NCI-H1436 (cell line): Measurements from ENCODE around the gene RTRAF.

ENCODE experiments used
- DNase-seq: peaks from one replicate; lab custom pipeline; 2025; lab: John Stamatoyannopoulos, UW

RTRAF gene

DNA sequence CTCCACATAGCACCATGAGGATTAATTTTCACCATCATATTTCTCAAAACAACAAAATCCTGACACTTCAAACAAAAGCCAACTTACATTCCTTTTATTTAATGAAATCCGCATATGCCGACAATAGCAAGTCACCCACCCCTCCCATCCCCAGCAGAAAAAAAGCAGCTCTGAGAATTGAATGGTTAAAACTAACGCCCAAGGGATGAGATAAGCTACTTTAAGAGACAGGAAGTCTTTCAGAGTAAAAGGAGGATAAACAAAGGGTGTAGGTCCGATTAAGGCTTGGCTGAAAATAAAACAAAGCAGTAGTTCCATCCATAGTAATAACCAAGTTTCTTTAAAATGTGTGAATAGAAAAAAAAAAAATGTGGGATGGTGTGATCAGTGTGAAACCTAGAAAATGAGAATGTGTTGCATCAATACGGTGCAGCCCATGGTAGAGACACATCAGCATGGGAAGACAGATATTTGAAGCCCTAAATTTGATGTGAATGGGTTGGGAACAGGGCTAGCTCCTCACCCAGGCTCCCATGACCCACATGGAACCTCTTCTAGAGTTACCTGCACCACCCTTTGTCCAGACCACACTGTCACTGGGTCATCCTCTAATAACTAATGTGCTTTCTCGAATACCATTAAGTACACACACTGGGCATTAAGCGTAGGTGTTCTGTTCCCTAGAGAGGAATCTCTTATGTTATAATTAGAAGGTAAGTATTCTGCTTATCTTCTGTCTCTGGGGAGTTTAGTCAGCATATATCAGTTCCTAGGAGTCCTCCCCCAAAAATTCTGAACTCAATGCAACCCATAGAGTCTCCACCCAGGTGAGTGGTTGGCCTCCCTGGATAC lies 31.7 kb downstream of the RTRAF start:
- no peak for DNase-seq

- no peak for DNase-seq
Observed at GRCh38 chr14:52021957-52022600, 32.7 kb downstream of the RTRAF start.

DNA sequence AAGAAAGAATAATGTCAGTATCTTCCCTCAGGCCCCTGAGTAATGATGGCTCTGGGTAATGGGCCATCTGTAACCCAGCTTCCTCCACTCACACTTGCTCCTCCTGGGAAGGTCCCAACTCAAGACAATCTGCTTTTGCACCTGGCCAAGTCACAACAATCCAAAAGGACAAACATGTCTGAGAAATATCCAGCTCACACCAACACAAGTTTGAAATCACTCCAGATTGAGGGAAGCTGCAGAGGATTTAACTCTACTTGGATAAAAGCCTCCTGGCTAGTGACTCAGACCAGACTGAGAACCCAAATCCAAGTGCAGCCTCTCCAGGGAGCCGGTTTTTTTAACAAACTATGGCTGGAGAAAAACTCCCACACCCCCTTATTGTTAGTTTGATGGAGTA lies 34.2 kb downstream of the RTRAF start:
- no peak for DNase-seq

DNA sequence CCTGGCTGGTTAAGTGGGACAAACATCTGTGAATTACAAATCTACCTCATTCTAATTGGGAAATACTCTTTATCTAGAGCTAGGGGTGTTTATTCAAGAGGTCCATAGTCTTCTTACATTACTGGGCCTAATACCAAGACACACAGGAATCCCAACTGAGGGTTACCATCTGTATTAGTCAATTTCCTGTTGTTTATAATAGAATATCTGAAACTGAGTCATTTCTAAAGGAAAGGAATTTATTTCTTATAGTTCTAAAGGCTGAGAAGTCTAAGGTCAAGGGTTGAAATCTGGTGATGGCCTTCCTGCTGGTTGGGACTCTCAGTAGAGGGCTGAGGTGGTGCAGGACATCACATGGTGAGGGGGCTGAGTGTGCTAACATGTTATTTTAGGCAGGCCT lies 36.0 kb downstream of the RTRAF start:
- no peak for DNase-seq

DNA sequence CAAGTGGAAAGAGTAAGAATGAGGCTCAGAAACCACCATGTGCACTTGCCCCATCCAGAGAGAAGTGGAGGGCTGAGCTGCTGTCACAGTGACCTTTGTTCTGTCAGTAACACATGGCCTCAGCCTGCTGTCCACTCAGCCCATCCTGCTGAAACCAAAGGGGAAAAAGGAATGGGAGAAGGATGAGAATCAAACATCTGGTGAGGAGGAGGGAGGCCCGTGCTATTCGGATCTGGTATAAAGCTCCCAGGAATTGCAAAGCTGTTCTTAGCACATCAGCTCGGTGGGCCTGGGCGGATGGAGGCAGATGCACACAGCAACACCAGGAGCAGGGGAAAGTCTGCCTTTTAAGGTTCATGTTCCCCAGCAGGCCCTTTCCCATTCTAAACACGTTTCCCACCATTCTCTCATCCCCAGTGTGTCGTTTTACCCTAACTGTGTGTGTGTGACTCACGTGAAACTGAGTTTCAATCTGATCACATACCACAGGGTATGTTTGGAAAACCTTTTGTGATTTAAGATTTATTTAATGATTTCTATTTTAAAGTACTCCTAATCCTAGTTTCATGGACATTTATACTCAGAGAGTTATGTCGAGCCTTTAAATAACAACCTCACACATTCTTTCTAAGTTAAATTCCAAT lies 36.8 kb downstream of the RTRAF start:
- no peak for DNase-seq

- no peak for DNase-seq
Observed at GRCh38 chr14:52026901-52027300, 37.6 kb downstream of the RTRAF start.

DNA sequence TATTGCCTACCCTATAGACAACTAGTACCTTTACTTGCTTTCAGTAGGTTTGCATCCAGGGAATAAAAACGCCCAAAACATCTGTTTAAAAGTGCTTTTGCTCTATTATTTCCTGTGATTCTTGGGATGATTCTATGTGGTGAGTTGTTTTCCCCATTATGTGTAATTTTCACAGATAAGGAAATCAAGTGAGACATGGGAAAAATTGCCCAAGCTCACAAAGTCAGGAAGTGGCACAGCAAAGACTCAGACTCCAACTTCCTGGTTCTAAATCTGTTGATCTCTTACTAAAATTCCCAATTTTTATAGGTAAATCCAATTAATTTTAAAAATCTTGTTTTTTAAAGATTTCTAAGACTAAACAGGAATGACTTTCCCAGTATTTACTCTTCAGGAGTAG lies 40.5 kb downstream of the RTRAF start:
- DNase-seq = no peak

- no peak for DNase-seq
Observed at GRCh38 chr14:52031781-52032180, 42.4 kb downstream of the RTRAF start.

DNA sequence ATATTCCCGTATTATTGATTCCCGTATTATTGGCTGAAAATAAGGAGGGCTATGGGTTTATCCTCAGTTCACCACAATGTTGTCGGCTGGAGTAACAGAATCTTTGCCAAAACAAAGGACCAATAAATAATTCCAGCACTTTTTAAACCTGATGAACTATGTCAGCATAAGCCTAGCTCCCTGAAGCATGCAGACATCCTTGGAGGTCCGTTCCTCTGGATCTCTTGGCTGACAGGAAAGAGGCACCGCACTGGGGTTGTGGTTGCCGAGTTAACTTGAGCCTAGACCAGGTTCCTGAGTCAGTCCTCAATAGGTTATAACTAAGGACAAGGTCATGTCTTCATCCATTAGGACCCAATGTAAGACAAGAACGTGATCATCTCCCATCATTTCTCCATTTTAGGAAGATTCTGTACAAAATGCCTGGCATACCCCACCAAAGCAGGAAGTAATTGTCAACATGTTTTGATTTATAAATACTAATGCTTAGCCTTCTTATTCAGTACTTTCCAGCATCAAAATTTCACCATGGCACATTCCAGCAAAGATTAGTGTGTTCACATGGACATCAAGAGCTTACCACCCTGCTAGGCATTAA lies 43.0 kb downstream of the RTRAF start:
- no peak for DNase-seq

GRCh38 chr14:52033101-52033642 lies 43.8 kb downstream of the RTRAF start:
- no peak for DNase-seq

GRCh38 chr14:52039124-52039815 lies 49.9 kb downstream of the RTRAF start:
- DNase-seq = no peak

- no peak for DNase-seq
Observed at GRCh38 chr14:52040598-52040997, 51.3 kb downstream of the RTRAF start.

DNA sequence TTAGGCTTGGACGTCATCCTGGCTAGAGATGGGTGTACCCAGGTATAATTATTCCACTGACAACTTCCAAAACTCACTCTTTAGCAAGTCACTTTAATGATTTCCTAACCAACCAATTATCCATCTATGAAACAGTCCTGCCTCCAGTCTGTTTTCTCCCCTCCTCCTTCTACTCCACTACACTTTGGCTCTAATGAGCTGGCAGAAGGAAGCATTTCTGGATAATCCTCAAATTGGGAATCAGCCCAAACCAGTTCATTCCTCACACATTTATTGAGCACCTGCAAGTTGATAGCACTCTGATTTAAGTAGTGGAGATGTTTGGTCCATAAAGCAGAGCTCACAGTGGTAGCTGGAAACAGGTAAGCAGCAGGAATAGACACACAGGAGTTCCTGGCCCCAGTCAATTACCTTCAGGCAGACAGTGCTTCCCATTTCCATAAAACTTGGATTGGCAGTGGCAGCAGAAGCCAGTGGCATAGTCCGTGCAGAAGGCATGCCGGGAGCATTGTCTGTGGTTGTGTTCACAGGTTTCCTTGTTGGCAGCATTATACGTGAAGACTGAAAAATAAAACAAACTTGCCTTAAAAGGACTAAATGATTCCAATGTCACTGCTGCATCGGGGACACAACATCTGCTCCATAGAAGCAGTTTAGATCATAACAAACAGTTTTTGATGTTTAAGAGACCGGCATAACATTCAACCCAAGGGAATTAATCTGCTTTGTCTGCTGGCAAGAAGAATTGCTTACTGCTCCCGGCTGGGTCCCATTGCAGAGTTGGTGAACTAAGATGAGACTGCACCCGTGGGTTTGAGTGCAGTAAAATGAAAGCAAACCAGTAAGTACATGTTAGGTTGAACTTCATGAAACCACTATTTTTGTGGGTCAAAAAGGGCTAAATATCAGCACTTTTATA lies 53.3 kb downstream of the RTRAF start:
- DNase-seq = no peak

GRCh38 chr14:52043690-52044089 lies 54.3 kb downstream of the RTRAF start:
- no peak for DNase-seq

DNA sequence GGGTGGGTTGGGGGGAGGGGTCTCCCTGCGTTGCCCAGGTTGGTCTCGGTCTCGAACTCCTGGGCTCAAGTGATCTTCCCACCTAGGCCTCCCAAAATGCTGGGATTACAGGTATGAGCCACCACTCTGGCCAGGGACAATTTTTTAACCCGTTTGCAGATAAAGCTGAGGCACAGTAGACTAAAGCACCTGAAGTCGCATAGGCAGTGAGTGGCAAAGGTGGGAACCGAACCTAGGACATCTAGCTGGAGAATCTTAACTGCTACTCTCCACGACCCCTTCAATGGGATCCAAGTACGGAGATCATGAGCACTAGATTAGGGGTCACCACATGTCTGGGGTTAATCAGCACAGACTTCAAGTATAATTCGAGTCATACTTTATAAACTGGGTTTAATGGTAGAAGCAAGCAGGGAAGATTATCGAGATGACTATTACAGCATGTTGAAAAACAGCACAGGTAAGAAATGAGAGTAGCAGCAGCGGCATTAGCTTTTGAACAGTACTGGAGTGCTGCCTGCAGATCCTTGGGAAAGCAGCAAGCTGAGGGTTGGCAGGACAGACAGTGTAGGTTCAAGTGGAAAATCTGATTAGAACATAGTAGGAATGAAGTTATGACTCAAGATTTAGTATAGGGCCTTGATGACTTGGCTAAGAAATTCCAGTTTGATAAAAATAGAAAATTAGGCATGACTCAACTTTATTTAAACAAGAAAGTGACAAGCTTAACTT lies 55.6 kb downstream of the RTRAF start:
- DNase-seq = no peak

DNA sequence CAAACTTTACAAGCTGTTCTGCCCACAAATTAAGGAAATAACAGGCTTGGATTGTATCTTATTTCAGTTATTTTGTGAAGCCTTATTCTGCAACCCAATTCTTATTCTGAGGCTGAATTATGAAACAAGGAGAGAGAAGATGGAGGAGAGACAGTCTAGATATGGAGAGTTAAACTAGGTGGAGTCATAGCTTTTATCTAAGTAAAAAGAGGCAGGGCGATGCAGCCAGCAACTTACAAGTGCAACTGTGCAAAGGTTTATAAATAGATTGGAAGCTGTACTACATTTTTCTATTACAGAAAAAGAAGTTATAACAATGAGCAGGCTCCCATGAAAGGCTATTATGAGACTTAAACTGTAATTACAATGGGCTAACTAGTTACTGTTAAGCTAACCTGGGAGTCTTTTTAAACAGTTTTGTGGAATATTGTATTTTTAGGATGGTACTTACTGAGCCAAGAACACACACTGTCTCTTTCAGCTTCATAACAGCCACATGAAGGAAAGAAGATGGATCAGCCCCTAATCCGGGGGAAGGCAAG lies 57.1 kb downstream of the RTRAF start:
- no peak for DNase-seq

DNA sequence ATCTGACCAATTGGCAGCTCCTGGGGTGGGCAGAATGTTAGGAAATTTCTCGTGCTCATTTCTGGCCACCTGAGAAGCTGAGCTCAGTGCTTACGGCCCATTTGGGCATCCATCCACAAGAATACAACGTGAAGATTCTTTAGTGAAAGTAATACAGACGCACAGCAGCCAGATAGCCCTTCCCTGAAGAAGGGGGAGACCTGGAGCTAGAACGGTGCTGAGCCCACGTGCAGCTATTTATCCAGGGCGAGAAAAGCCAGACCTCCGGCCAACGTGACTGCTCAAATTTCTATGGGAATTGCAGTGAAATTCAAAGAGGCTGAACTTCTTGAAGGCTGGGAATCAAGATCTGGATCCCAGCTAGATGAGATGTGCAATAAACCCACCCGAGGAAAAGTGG lies 58.8 kb downstream of the RTRAF start:
- DNase-seq = no peak

- DNase-seq = no peak
Observed at GRCh38 chr14:52048641-52049204, 59.4 kb downstream of the RTRAF start.

GRCh38 chr14:52049271-52049670 lies 59.9 kb downstream of the RTRAF start:
- DNase-seq = no peak
